Peyer's patch (tissue), 4 donors: ENCODE results near the gene CADM4. TPM values are rescaled to one million over a fixed set of nuclear protein-coding genes. Genes with fewer than 3 reads are reported as not detected.

ENCODE experiments used
- DNase-seq, 3 donors: peaks; one replicate each; pipeline ENCODE4 v3.0.0-alpha.2; 2017 to 2019
- H3K27ac ChIP-seq, 4 donors: fragments of 200-600 bp; sonication (generic); one replicate each; pipeline ENCODE4 v1.5.1; 2016 to 2019
- H3K27me3 ChIP-seq, 2 donors: fragments of 200-600 bp; sonication (generic); one replicate each; pipeline ENCODE4 v1.5.1; 2019
- H3K36me3 ChIP-seq, 3 donors: fragments of 200-600 bp; sonication (generic); one replicate each; pipeline ENCODE4 v1.5.1; 2016 to 2019
- H3K4me1 ChIP-seq, 4 donors: fragments of 200-600 bp; sonication (generic); one replicate each; pipeline ENCODE4 v1.5.1; 2016 to 2019
- H3K4me3 ChIP-seq, 4 donors: fragments of 200-600 bp; sonication (generic); 1 replicate in 3 of 4; 2 replicates in 1 of 4; pipeline ENCODE4 v1.5.1; 2016 to 2019; ENCODE audit warnings: mild to moderate bottlenecking in 1 of 4
- H3K9me3 ChIP-seq, 4 donors: fragments of 200-600 bp; sonication (generic); one replicate each; pipeline ENCODE4 v1.5.1; 2016 to 2019; ENCODE audit warnings: mild to moderate bottlenecking in 1 of 4
- CTCF ChIP-seq, 6 experiments: fragments of 450-650 bp in 4 of 6; fragments of 200-600 bp in 2 of 6; sonication (generic) in 1 of 6; IDR thresholded peaks; one replicate each; pipeline ENCODE4 v1.5.1; 2017 to 2019; ENCODE audit warnings: antibody characterized with exemption in 6 of 6, mild to moderate bottlenecking in 3 of 6, moderate library complexity in 1 of 6
- POLR2A ChIP-seq, 2 donors: fragments of 450-650 bp; IDR thresholded peaks; one replicate each; pipeline ENCODE4 v1.5.1; 2017; ENCODE audit warnings: antibody characterized with exemption in 2 of 2, mild to moderate bottlenecking in 2 of 2, moderate library complexity in 2 of 2
- total RNA-seq, 4 donors: library from RNA; depleted of rRNA; stranded (reverse); fragments of >200 nt; gene quantifications; one replicate each; pipeline ENCODE4 v1.1.0, GENCODE V29; 2016

CADM4 gene
- total RNA-seq, 4 donors from 2014 or later = 0.80 to 1.4 TPM; not detected in 2

GRCh38 chr19:43660971-43661360, 21.3 kb upstream of the CADM4 start:
- Histone ChIP-seq H3K9me3 (peaks cover 0 to 5% (median 0%) of the 10 kb centered on the region in 4 donors), H3K4me3 (no peak overlapping the region), H3K4me1 (no peaks in the 10 kb centered on the region), H3K36me3 (peaks cover 0 to 8% (median 0%) of the 10 kb centered on the region in 3 donors), H3K27ac (no peak overlapping the region), H3K27me3 (no peaks in the 10 kb centered on the region)
- no peak for DNase-seq
- no peak for TF ChIP-seq CTCF (IDR thresholded peaks at IDR 0.05)
- TF ChIP-seq POLR2A (IDR thresholded peaks at IDR 0.05) = no peak

- TF ChIP-seq CTCF (IDR thresholded peaks at IDR 0.05) (no peak), POLR2A (IDR thresholded peaks at IDR 0.05) (no peak)
- no peak for DNase-seq
- H3K27me3 ChIP-seq = no peaks in the 10 kb centered on the region
- H3K36me3 ChIP-seq = peaks cover 0 to 8% (median 0%) of the 10 kb centered on the region in 3 donors
- H3K4me3 ChIP-seq = no peak overlapping the region
- H3K4me1 ChIP-seq = no peaks in the 10 kb centered on the region
- no peak overlapping the region for H3K27ac ChIP-seq
- peaks cover 0 to 5% (median 0%) of the 10 kb centered on the region in 4 donors for H3K9me3 ChIP-seq
Observed at GRCh38 chr19:43660301-43660970, 20.8 kb upstream of the CADM4 start.

GRCh38 chr19:43658494-43658893, 18.8 kb upstream of the CADM4 start:
- Histone ChIP-seq H3K4me1 (no peaks in the 10 kb centered on the region), H3K9me3 (peaks cover 0 to 5% (median 0%) of the 10 kb centered on the region in 4 donors), H3K4me3 (no peak overlapping the region), H3K27me3 (no peaks in the 10 kb centered on the region), H3K36me3 (peaks cover 0 to 22% (median 0%) of the 10 kb centered on the region in 3 donors), H3K27ac (no peak overlapping the region)
- TF ChIP-seq POLR2A (IDR thresholded peaks at IDR 0.05) (no peak), CTCF (IDR thresholded peaks at IDR 0.05) (no peak)
- DNase-seq = no peak

GRCh38 chr19:43658001-43658400, 18.4 kb upstream of the CADM4 start:
- Histone ChIP-seq H3K4me3 (no peak overlapping the region), H3K27me3 (no peaks in the 10 kb centered on the region), H3K9me3 (peaks cover 0 to 5% (median 0%) of the 10 kb centered on the region in 4 donors), H3K4me1 (no peaks in the 10 kb centered on the region), H3K27ac (no peak overlapping the region), H3K36me3 (peaks cover 0 to 22% (median 0%) of the 10 kb centered on the region in 3 donors)
- TF ChIP-seq CTCF (IDR thresholded peaks at IDR 0.05) (no peak), POLR2A (IDR thresholded peaks at IDR 0.05) (no peak)
- DNase-seq = no peak

- H3K27me3 ChIP-seq = no peaks in the 10 kb centered on the region
- no peak overlapping the region for H3K27ac ChIP-seq
- peaks cover 0 to 5% (median 0%) of the 10 kb centered on the region in 4 donors for H3K9me3 ChIP-seq
- no peaks in the 10 kb centered on the region for H3K4me1 ChIP-seq
- TF ChIP-seq CTCF (IDR thresholded peaks at IDR 0.05) (no peak), POLR2A (IDR thresholded peaks at IDR 0.05) (no peak)
- DNase-seq = no peak
- no peak overlapping the region for H3K4me3 ChIP-seq
- peaks cover 0 to 22% (median 0%) of the 10 kb centered on the region in 3 donors for H3K36me3 ChIP-seq
Observed at GRCh38 chr19:43656436-43656835, 16.8 kb upstream of the CADM4 start.
